K562 (cell line): ENCODE measurements around the gene TRPV6. TPM values are rescaled to one million over a fixed set of nuclear protein-coding genes. Genes with fewer than 3 reads are reported as not detected.
A peak's percentile ranks its signal among the peaks of the same experiment; 100 is the strongest.

Experiments
- ELF4 ChIP-seq: fragments of 450-650 bp; formaldehyde crosslinking; IDR thresholded peaks from 2 replicates; pipeline ENCODE4 v1.4.0; 2022; ENCODE audit warnings: missing genetic modification characterization
- EWSR1 ChIP-seq: fragments of 450-650 bp; IDR thresholded peaks from 2 replicates; pipeline ENCODE4 v1.6.1; 2018; ENCODE audit warnings: borderline replicate concordance, mild to moderate bottlenecking, low read depth, moderate library complexity; ENCODE audit not compliant: partially characterized antibody
- GABPB2 ChIP-seq: fragments of 250-450 bp; sonication (Bioruptor Pico); conservative IDR thresholded peaks from 2 replicates; pipeline ENCODE4 v1.5.1; 2021; ENCODE audit warnings: mild to moderate bottlenecking
- RFX1 ChIP-seq: fragments of 450-650 bp; IDR thresholded peaks from 2 replicates; pipeline ENCODE4 v1.6.1; 2016; ENCODE audit warnings: mild to moderate bottlenecking, moderate library complexity
- polyA plus RNA-seq, 8 experiments: library from polyadenylated mRNA; depleted of rRNA in 4 of 8; stranded (reverse) in 5 of 8; unstranded in 3 of 8; fragments of >200 nt; fragmentation: Nextera tagmentation in 2 of 8; fragmentation: Illumina TruSeq in 1 of 8; extraction: Ambion mirVana in 2 of 8; extraction: Trizol in 1 of 8; gene quantifications; 2 replicates each; pipeline versions ENCODE4 v1.2.1 to v1.2.3, GENCODE V29; 2011 to 2014; ENCODE audit warnings: inconsistent platforms in 1 of 8, missing spikeins in 1 of 8
- total RNA-seq, 7 experiments: library from RNA; depleted of rRNA in 6 of 7; stranded (reverse); fragments of >200 nt in 6 of 7; fragmentation: Illumina TruSeq in 2 of 7; extraction: Trizol in 2 of 7; gene quantifications; 2 replicates each; pipeline versions ENCODE4 v1.2.1 to v1.2.3, GENCODE V29; 2011 to 2021; ENCODE audit warnings: low replicate concordance in 1 of 7
- TF ChIP-seq, protein P1 (sequence below), 2 experiments: fragments of 450-650 bp; formaldehyde crosslinking in 1 of 2; IDR thresholded peaks; 2 replicates each; pipeline versions ENCODE4 v1.4.0 to v1.6.1; 2014 to 2020; ENCODE audit warnings: mild to moderate bottlenecking in 2 of 2, borderline replicate concordance in 1 of 2, low read depth in 1 of 2
- TF ChIP-seq, protein P2 (sequence below): IDR thresholded peaks from 2 replicates; pipeline ENCODE4 v1.6.1; 2012; ENCODE audit warnings: low read depth, low read length, improper control_type of control experiment, borderline replicate concordance
- TF ChIP-seq, protein P3 (sequence below), 3 experiments: IDR thresholded peaks in 2 of 3; conservative IDR thresholded peaks in 1 of 3; 2 replicates each; pipeline ENCODE4 v1.5.1; 2011 to 2012; ENCODE audit warnings: low read length in 3 of 3, mild to moderate bottlenecking in 3 of 3, control low read depth in 2 of 3, improper control_type of control experiment in 1 of 3, inconsistent platforms in 1 of 3, low read depth in 1 of 3, mixed read lengths in 1 of 3, moderate library complexity in 1 of 3; ENCODE audit not compliant: insufficient read depth in 2 of 3
- TF ChIP-seq, protein P4 (sequence below): sonication (generic); formaldehyde crosslinking; IDR thresholded peaks from 2 replicates; pipeline ENCODE4 v1.8.0; 2022; ENCODE audit warnings: mild to moderate bottlenecking, low read depth, missing genetic modification reagents
- TF ChIP-seq, protein P5 (sequence below), 2 experiments: fragments of 450-650 bp in 1 of 2; IDR thresholded peaks; 2 replicates each; pipeline ENCODE4 v1.6.1; 2011 to 2017; ENCODE audit warnings: low read depth in 2 of 2, antibody characterized with exemption in 1 of 2, borderline replicate concordance in 1 of 2, low read length in 1 of 2, mild to moderate bottlenecking in 1 of 2, mixed read lengths in 1 of 2; ENCODE audit not compliant: control insufficient read depth in 1 of 2

Gene TRPV6
- total and polyA plus RNA-seq, 9 of the 15 experiments (the other 6 are each of a cell fraction or from before 2014, with no cell fraction given), result 0.04 to 0.36 (median 0.11) TPM

DNA sequence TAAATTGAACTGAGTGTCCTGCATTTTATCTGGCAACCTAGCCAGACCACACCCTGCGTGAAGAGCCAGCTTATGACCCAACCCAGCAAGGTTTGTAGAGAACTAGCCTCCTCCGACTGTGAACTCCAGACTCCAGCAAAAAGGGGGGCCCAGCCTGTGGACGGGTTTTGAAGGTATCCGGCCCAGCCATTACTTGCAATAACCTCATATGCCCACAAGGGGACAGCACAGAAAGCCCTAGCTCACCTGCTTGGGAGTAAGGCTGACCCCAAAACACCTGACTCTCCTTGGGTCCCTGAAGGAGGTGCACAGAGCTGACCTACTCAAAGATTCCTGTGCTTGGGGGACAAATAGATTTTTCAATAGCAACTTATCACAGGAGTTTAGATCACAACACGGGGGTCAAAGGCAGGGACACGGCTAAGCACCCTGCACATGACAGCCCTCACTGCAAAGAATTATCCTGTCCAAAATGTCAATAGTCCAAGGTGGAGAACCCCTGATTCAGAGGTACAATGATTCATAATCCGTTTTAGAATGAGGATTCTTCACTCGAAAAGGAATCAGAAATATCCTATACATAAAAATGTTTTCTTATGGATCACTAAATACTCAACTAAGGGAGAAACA lies 4.6 kb downstream of the TRPV6 start (continued):
- no peak for TF ChIP-seq ELF4
- TF ChIP-seq, protein P1, sequence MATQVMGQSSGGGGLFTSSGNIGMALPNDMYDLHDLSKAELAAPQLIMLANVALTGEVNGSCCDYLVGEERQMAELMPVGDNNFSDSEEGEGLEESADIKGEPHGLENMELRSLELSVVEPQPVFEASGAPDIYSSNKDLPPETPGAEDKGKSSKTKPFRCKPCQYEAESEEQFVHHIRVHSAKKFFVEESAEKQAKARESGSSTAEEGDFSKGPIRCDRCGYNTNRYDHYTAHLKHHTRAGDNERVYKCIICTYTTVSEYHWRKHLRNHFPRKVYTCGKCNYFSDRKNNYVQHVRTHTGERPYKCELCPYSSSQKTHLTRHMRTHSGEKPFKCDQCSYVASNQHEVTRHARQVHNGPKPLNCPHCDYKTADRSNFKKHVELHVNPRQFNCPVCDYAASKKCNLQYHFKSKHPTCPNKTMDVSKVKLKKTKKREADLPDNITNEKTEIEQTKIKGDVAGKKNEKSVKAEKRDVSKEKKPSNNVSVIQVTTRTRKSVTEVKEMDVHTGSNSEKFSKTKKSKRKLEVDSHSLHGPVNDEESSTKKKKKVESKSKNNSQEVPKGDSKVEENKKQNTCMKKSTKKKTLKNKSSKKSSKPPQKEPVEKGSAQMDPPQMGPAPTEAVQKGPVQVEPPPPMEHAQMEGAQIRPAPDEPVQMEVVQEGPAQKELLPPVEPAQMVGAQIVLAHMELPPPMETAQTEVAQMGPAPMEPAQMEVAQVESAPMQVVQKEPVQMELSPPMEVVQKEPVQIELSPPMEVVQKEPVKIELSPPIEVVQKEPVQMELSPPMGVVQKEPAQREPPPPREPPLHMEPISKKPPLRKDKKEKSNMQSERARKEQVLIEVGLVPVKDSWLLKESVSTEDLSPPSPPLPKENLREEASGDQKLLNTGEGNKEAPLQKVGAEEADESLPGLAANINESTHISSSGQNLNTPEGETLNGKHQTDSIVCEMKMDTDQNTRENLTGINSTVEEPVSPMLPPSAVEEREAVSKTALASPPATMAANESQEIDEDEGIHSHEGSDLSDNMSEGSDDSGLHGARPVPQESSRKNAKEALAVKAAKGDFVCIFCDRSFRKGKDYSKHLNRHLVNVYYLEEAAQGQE (IDR thresholded peaks at IDR 0.05; ENCODE audit: borderline replicate concordance), result peak; percentile 79
- TF ChIP-seq, protein P1 (CRISPR knock-in tag; IDR thresholded peaks at IDR 0.05; ENCODE audit: low read depth), result no peak
- TF ChIP-seq, protein P2, sequence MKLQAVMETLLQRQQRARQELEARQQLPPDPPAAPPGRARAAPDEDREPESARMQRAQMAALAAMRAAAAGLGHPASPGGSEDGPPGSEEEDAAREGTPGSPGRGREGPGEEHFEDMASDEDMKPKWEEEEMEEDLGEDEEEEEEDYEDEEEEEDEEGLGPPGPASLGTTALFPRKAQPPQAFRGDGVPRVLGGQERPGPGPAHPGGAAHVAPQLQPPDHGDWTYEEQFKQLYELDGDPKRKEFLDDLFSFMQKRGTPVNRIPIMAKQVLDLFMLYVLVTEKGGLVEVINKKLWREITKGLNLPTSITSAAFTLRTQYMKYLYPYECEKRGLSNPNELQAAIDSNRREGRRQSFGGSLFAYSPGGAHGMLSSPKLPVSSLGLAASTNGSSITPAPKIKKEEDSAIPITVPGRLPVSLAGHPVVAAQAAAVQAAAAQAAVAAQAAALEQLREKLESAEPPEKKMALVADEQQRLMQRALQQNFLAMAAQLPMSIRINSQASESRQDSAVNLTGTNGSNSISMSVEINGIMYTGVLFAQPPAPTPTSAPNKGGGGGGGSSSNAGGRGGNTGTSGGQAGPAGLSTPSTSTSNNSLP, result no peak
- TF ChIP-seq RFX1, result no peak
- no peak for TF ChIP-seq GABPB2 (CRISPR knock-in tag)
- TF ChIP-seq, protein P3, sequence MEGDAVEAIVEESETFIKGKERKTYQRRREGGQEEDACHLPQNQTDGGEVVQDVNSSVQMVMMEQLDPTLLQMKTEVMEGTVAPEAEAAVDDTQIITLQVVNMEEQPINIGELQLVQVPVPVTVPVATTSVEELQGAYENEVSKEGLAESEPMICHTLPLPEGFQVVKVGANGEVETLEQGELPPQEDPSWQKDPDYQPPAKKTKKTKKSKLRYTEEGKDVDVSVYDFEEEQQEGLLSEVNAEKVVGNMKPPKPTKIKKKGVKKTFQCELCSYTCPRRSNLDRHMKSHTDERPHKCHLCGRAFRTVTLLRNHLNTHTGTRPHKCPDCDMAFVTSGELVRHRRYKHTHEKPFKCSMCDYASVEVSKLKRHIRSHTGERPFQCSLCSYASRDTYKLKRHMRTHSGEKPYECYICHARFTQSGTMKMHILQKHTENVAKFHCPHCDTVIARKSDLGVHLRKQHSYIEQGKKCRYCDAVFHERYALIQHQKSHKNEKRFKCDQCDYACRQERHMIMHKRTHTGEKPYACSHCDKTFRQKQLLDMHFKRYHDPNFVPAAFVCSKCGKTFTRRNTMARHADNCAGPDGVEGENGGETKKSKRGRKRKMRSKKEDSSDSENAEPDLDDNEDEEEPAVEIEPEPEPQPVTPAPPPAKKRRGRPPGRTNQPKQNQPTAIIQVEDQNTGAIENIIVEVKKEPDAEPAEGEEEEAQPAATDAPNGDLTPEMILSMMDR (IDR thresholded peaks at IDR 0.05 in 2 of 3, conservative IDR thresholded peaks at IDR 0.05 in 1 of 3; ENCODE audit: insufficient read depth in 2 of 3, low read depth in 1 of 3, low read length in 3 of 3), result peak; percentile 92 to 98 (median 93)
- TF ChIP-seq, protein P4, sequence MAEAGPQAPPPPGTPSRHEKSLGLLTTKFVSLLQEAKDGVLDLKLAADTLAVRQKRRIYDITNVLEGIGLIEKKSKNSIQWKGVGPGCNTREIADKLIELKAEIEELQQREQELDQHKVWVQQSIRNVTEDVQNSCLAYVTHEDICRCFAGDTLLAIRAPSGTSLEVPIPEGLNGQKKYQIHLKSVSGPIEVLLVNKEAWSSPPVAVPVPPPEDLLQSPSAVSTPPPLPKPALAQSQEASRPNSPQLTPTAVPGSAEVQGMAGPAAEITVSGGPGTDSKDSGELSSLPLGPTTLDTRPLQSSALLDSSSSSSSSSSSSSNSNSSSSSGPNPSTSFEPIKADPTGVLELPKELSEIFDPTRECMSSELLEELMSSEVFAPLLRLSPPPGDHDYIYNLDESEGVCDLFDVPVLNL, result no peak
- TF ChIP-seq, protein P5, sequence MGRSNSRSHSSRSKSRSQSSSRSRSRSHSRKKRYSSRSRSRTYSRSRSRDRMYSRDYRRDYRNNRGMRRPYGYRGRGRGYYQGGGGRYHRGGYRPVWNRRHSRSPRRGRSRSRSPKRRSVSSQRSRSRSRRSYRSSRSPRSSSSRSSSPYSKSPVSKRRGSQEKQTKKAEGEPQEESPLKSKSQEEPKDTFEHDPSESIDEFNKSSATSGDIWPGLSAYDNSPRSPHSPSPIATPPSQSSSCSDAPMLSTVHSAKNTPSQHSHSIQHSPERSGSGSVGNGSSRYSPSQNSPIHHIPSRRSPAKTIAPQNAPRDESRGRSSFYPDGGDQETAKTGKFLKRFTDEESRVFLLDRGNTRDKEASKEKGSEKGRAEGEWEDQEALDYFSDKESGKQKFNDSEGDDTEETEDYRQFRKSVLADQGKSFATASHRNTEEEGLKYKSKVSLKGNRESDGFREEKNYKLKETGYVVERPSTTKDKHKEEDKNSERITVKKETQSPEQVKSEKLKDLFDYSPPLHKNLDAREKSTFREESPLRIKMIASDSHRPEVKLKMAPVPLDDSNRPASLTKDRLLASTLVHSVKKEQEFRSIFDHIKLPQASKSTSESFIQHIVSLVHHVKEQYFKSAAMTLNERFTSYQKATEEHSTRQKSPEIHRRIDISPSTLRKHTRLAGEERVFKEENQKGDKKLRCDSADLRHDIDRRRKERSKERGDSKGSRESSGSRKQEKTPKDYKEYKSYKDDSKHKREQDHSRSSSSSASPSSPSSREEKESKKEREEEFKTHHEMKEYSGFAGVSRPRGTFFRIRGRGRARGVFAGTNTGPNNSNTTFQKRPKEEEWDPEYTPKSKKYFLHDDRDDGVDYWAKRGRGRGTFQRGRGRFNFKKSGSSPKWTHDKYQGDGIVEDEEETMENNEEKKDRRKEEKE (IDR thresholded peaks at IDR 0.05; ENCODE audit: borderline replicate concordance in 1 of 2, control insufficient read depth in 1 of 2, low read depth in 2 of 2, low read length in 1 of 2), result no peak
- no peak for TF ChIP-seq EWSR1
